ENCODE measurements around the gene MCC. TPM values are rescaled to one million over a fixed set of nuclear protein-coding genes. Genes with fewer than 3 reads are reported as not detected.

MCC gene
- polyA plus RNA-seq, 2 of the 4 experiments (the other 2 are of a cell fraction), result 0.09 to 0.10 TPM

DNA sequence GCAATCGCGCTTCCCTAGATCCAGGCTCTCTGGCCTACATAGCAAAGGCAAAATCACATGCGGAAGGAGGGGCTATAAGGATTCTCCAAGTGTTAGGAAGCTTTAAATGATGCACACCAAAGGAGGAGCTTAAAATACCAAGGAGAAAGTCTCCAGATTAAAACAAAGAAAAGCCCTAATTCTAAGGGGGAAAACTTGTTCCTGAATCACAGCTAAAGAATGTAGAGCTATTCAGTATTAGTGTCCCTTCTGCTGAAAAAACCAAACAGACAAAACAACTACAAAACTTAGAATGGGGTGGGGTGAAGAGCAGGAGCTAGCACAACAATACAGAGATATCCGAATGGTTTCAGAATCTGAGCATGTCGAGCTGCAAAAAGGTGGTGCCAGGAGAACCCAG lies 297.9 kb downstream of the MCC start:
- Histone ChIP-seq H3K4me2 (no peak overlapping the region), H3K4me3 (no peak overlapping the region), H3K9me3 (0 out of 3 replicates have a peak, but pooled peaks cover 3% of the 10 kb centered on the region), H3K27ac (no peak overlapping the region), H3K4me1 (no peaks in the 10 kb centered on the region)
- TF ChIP-seq ZSCAN20 (CRISPR knock-in tag; IDR thresholded peaks at IDR 0.05) (no peak), SMC3 (IDR thresholded peaks at IDR 0.05) (no peak)
- DNase-seq (ENCODE audit: low read depth in 1 of 2, low spot score in 1 of 2) (no peak), FAIRE-seq (no peak), ATAC-seq (no peak)
- ChIA-PET POLR2A (no interaction called here), CTCF (no interaction called here)
- 63% methylated on average over 5 of the region's 5 CpGs for WGBS (ENCODE audit: missing lambda C conversion rate)

DNA sequence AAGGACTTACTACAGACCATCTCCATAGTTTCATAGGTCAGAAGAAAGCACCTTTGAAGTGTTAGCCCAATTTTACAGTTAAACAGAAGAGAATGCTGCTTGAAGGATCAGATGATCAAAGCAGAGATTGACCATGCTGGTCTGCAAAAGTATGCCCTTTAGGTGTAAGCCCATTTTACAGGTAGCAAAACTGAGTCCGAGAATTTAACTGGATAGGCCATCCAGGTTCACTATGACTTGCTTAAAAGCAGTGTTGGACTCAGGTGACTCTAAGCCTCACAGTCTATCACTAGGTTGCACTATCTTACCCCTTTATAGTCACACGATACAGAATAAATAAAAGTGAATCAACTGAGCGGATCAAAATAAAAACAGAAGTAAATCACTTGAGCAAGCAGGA lies 299.0 kb downstream of the MCC start:
- FAIRE-seq (no peak), DNase-seq (ENCODE audit: low read depth in 1 of 2, low spot score in 1 of 2) (no peak), ATAC-seq (no peak)
- H3K9me3 ChIP-seq, result 0 out of 3 replicates have a peak, but pooled peaks cover 3% of the 10 kb centered on the region
- no peak overlapping the region for H3K4me3 ChIP-seq
- 66% methylated on average over 3 of the region's 3 CpGs for WGBS (ENCODE audit: missing lambda C conversion rate)
- no peak overlapping the region for H3K4me2 ChIP-seq
- TF ChIP-seq SREBF2 (IDR thresholded peaks at IDR 0.05), result no peak
- TF ChIP-seq EHF (CRISPR knock-in tag; IDR thresholded peaks at IDR 0.05), result no peak
- no peak overlapping the region for H3K27ac ChIP-seq
- CTCF ChIA-PET, result interaction anchor here (0.6 kb wide), 1 partner anchor 176 kb away, joined by 3 read pairs; no protein-coding TSS in a partner anchor
- H3K4me1 ChIP-seq, result no peaks in the 10 kb centered on the region
- POLR2A ChIA-PET, result no interaction called here

DNA sequence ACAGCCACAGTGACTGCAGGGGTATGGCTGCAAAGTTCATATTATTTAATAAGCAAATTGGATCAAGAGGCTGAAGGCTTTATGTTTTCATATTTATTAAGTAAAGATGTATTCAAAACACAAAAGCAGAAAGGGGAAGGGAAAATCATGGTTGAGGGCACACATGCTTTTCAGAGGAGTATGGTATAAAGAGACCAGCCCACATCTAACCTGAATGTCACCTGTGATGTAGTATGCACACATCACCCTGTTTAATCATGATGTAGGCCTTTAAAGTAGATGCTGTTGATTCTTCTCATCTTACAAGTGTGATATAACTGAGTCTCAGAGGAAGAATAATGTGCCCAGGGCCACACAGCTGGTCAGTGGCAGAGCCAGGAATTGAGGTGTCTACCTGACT lies 299.8 kb downstream of the MCC start:
- Histone ChIP-seq H3K9me3 (0 out of 3 replicates have a peak, but pooled peaks cover 3% of the 10 kb centered on the region), H3K27ac (no peak overlapping the region), H3K4me2 (no peak overlapping the region), H3K4me3 (no peak overlapping the region), H3K4me1 (no peaks in the 10 kb centered on the region)
- DNase-seq (ENCODE audit: low read depth in 1 of 2, low spot score in 1 of 2) (no peak), ATAC-seq (no peak), FAIRE-seq (no peak)
- CTCF ChIA-PET, result no interaction called here
- TF ChIP-seq PHF8 (IDR thresholded peaks at IDR 0.05; ENCODE audit: borderline replicate concordance, low read depth) (no peak), HEYL (CRISPR knock-in tag; IDR thresholded peaks at IDR 0.05) (no peak), NR3C1 (IDR thresholded peaks at IDR 0.05) (no peak), CHD2 (IDR thresholded peaks at IDR 0.05; ENCODE audit: low read length, partially characterized antibody) (no peak), RAD21 (conservative IDR thresholded peaks at IDR 0.05 in 1 of 2, IDR thresholded peaks at IDR 0.05 in 1 of 2) (no peak), FOXS1 (CRISPR knock-in tag; IDR thresholded peaks at IDR 0.05) (no peak)
- POLR2A ChIA-PET, result no interaction called here

DNA sequence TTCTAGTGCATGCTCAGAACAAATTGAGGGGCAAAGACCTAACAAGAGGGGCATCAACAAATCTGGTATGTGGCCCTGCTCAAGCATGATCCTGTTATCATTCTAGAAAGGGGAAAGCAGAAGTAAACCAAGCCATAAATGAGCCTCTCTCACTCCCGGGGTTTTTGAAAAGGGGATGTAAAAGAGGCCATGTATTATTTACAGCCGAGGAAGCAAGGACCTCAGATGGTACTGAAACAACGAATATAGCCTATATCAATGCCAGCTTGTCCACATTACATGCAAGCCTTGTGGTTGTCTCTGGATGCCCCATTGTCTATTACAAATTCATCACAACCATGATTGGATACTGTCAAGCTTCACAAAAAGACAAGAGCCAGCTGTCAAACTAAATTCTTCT lies 300.3 kb downstream of the MCC start:
- no peaks in the 10 kb centered on the region for H3K4me1 ChIP-seq
- DNase-seq (ENCODE audit: low read depth in 1 of 2, low spot score in 1 of 2) (no peak), FAIRE-seq (no peak), ATAC-seq (no peak)
- 4% methylated on average over 3 of the region's 3 CpGs for WGBS (ENCODE audit: missing lambda C conversion rate)
- ChIA-PET POLR2A (no interaction called here), CTCF (no interaction called here)
- H3K9me3 ChIP-seq, result 0 out of 3 replicates have a peak, but pooled peaks cover 2% of the 10 kb centered on the region
- no peak overlapping the region for H3K4me3 ChIP-seq
- no peak for TF ChIP-seq FOXS1 (CRISPR knock-in tag; IDR thresholded peaks at IDR 0.05)
- no peak for TF ChIP-seq NPAS2 (CRISPR knock-in tag; IDR thresholded peaks at IDR 0.05; ENCODE audit: borderline replicate concordance)
- no peak for TF ChIP-seq ZSCAN20 (CRISPR knock-in tag; IDR thresholded peaks at IDR 0.05)
- TF ChIP-seq, protein P1, sequence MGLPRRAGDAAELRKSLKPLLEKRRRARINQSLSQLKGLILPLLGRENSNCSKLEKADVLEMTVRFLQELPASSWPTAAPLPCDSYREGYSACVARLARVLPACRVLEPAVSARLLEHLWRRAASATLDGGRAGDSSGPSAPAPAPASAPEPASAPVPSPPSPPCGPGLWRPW (IDR thresholded peaks at IDR 0.05), result no peak
- no peak for TF ChIP-seq RFX5 (IDR thresholded peaks at IDR 0.05)
- TF ChIP-seq CBX2 (IDR thresholded peaks at IDR 0.05; ENCODE audit: borderline replicate concordance, low read depth), result no peak
- TF ChIP-seq CHD4 (IDR thresholded peaks at IDR 0.05; ENCODE audit: borderline replicate concordance), result no peak
- TF ChIP-seq NR3C1 (IDR thresholded peaks at IDR 0.05), result no peak
- TF ChIP-seq, protein P2, sequence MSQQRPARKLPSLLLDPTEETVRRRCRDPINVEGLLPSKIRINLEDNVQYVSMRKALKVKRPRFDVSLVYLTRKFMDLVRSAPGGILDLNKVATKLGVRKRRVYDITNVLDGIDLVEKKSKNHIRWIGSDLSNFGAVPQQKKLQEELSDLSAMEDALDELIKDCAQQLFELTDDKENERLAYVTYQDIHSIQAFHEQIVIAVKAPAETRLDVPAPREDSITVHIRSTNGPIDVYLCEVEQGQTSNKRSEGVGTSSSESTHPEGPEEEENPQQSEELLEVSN (IDR thresholded peaks at IDR 0.05; ENCODE audit: borderline replicate concordance, low read depth), result no peak
- TF ChIP-seq, protein P3, sequence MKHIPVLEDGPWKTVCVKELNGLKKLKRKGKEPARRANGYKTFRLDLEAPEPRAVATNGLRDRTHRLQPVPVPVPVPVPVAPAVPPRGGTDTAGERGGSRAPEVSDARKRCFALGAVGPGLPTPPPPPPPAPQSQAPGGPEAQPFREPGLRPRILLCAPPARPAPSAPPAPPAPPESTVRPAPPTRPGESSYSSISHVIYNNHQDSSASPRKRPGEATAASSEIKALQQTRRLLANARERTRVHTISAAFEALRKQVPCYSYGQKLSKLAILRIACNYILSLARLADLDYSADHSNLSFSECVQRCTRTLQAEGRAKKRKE (CRISPR knock-in tag; IDR thresholded peaks at IDR 0.05; ENCODE audit: low read depth), result no peak
- no peak for TF ChIP-seq CEBPB (IDR thresholded peaks at IDR 0.05)
- no peak for TF ChIP-seq PHF8 (IDR thresholded peaks at IDR 0.05; ENCODE audit: borderline replicate concordance, low read depth)
- TF ChIP-seq POLR2AphosphoS2 (conservative IDR thresholded peaks at IDR 0.05; ENCODE audit: low read length), result no peak
- no peak for TF ChIP-seq ZC3H11A (IDR thresholded peaks at IDR 0.05)
- no peak for TF ChIP-seq POLR2A (IDR thresholded peaks at IDR 0.05; ENCODE audit: low read length)
- H3K27ac ChIP-seq, result no peak overlapping the region
- no peak overlapping the region for H3K4me2 ChIP-seq

All from A549 (cell line).